Measurements from ENCODE around the gene TMC5. TPM values are rescaled to one million over a fixed set of nuclear protein-coding genes. Genes with fewer than 3 reads are reported as not detected.
"Not testable (repeated sequence)": the region's sequence is repeated elsewhere in the genome, so short reads cannot be mapped to it uniquely, and the experiment has no call there.

The TMC5 gene, protein sequence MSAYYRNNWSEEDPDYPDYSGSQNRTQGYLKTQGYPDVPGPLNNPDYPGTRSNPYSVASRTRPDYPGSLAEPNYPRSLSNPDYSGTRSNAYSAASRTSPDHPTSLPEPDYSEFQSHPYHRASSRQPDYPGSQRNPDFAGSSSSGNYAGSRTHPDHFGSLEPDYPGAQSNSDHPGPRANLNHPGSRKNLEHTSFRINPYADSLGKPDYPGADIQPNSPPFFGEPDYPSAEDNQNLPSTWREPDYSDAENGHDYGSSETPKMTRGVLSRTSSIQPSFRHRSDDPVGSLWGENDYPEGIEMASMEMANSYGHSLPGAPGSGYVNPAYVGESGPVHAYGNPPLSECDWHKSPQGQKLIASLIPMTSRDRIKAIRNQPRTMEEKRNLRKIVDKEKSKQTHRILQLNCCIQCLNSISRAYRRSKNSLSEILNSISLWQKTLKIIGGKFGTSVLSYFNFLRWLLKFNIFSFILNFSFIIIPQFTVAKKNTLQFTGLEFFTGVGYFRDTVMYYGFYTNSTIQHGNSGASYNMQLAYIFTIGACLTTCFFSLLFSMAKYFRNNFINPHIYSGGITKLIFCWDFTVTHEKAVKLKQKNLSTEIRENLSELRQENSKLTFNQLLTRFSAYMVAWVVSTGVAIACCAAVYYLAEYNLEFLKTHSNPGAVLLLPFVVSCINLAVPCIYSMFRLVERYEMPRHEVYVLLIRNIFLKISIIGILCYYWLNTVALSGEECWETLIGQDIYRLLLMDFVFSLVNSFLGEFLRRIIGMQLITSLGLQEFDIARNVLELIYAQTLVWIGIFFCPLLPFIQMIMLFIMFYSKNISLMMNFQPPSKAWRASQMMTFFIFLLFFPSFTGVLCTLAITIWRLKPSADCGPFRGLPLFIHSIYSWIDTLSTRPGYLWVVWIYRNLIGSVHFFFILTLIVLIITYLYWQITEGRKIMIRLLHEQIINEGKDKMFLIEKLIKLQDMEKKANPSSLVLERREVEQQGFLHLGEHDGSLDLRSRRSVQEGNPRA
- total RNA-seq (1 to 10 TPM in 1 of 9 donors, under 1 TPM in 2, not detected in 6; 0.27 to 3.7 (median 0.39) TPM), polyA plus RNA-seq (under 1 TPM in 1 of 3 donors, not detected in 2; 0.20 TPM)
- long read RNA-seq, donor 1 = 0 reads
- long read RNA-seq, donor 2 = 0 reads
- long read RNA-seq, donor 3 = 0 reads
- long read RNA-seq, donor 4 = 0 reads
- long read RNA-seq, donor 5 = 0 reads
- long read RNA-seq, donor 6 = 0 reads
- long read RNA-seq, donor 7, partial matches to known transcripts = 0 of 1 reads
- long read RNA-seq, donor 7, other reads (novel, unspliced or antisense) = 0 of 1 reads
- long read RNA-seq, donor 8 = 0 reads
- long read RNA-seq, donor 9 = 0 reads
- long read RNA-seq, donor 10 = 0 reads

DNA sequence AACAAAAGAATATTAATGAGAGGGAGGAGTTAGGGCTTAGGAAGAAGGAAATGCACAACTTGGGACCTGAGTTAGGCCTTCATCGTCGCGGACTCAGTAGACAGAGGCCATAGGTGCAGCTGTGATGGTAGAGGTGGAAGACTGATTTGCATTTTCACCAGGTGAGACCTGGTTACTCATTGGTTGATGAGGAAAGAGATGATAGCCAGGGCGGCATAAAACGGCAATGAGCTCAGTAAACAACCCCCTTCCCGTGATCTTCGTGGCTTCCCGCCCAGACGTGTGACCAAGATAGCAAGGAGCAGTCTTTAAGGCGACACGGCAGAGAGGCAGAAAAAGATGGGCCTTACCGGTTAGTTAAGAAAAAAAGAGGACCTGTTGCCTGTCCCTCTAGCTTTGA lies at the start of gene TMC5:
TMC5 (plus strand) TSS at position 244 of the 400 bp plus-strand sequence. CDS start 22,156 bp downstream, outside the sequence.
- Histone ChIP-seq H3K4me1 (replicated peaks in 1 of 2) (no peaks in the 10 kb centered on the region), H3K27ac (no peak within 1 kb of the TSS), H3K9me3 (replicated peaks in 1 of 3) (no peaks in the 10 kb centered on the region), H3K36me3 (replicated peaks in 1 of 2) (no peaks in the 10 kb centered on the region), H3K4me3 (no peak within 1 kb of the TSS), H3K27me3 (peaks cover 4% of the 10 kb centered on the region)
- TF ChIP-seq, protein P1, sequence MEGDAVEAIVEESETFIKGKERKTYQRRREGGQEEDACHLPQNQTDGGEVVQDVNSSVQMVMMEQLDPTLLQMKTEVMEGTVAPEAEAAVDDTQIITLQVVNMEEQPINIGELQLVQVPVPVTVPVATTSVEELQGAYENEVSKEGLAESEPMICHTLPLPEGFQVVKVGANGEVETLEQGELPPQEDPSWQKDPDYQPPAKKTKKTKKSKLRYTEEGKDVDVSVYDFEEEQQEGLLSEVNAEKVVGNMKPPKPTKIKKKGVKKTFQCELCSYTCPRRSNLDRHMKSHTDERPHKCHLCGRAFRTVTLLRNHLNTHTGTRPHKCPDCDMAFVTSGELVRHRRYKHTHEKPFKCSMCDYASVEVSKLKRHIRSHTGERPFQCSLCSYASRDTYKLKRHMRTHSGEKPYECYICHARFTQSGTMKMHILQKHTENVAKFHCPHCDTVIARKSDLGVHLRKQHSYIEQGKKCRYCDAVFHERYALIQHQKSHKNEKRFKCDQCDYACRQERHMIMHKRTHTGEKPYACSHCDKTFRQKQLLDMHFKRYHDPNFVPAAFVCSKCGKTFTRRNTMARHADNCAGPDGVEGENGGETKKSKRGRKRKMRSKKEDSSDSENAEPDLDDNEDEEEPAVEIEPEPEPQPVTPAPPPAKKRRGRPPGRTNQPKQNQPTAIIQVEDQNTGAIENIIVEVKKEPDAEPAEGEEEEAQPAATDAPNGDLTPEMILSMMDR (IDR thresholded peaks at IDR 0.05) = no peak
- TF ChIP-seq POLR2A (IDR thresholded peaks at IDR 0.05) = no peak
- 72 to 93% (median 77%) methylated on average over 12 of the region's 12 CpGs for WGBS, 4 donors
- DNase-seq = no peak
- intact Hi-C loops (cut with DNase I) = loop anchor here in 1 of 2 donors (10.0 kb wide), 1 partner anchor 57 kb away; no protein-coding TSS in a partner anchor

DNA sequence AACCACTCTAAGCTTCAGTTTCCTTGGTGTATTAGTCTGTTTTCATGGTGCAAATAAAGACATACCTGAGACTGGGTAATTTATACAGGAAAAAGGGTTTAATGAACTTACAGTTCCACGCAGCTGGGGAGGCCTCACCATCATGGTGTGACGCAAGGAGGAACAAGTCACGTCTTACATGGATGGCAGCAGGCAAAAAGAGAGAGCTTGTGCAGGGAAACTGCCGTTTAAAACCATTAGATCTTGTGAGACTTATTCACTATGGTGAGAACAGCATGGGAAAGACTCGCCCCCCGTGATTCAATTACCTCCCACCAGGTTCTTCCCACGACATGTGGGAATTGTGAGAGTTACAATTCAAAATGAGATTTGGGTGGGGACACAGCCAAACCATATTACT lies 45.1 kb upstream of the TMC5 start:
- not testable (repeated sequence) for H3K27me3 ChIP-seq; H3K9me3 ChIP-seq (replicated peaks in 1 of 3); H3K4me3 ChIP-seq; H3K4me1 ChIP-seq (replicated peaks in 1 of 2); H3K27ac ChIP-seq; H3K36me3 ChIP-seq (replicated peaks in 1 of 2); DNase-seq
- intact Hi-C loops (cut with DNase I) = loop anchor here (5.0 to 10.0 kb wide), 2 partner anchors 150 to 198 kb away; no protein-coding TSS in a partner anchor
- WGBS, 4 donors = 81 to 90% (median 82%) methylated on average over 7 of the region's 7 CpGs

DNA sequence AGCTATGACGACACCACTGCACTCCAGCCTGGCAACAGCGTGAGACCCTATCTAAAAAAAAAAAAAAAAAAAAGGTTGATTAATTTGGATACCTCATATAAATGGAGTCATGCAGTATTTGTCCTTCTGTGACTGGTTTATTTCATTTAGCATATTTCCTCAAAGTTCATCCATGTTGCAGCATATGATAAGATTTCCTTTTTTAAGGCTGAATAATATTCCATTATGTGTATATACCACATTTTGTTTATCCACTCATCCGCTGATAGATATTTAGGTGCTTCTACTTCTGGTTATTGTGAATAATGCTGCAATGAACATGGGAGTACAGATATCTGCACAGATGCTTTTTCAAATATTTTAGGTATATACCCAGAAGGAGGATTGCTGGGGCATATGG lies 43.3 kb upstream of the TMC5 start:
- DNase-seq = no peak
- Histone ChIP-seq H3K4me3 (no peak overlapping the region), H3K9me3 (replicated peaks in 1 of 3) (no peaks in the 10 kb centered on the region), H3K27ac (no peak overlapping the region), H3K27me3 (no peaks in the 10 kb centered on the region), H3K36me3 (replicated peaks in 1 of 2) (no peaks in the 10 kb centered on the region), H3K4me1 (replicated peaks in 1 of 2) (no peaks in the 10 kb centered on the region)
- 90 to 97% (median 94%) methylated on average over 3 of the region's 3 CpGs for WGBS, 4 donors
- TF ChIP-seq, protein P1 (IDR thresholded peaks at IDR 0.05) = no peak
- TF ChIP-seq POLR2A (IDR thresholded peaks at IDR 0.05) = no peak
- intact Hi-C loops (cut with DNase I) = loop anchor here (2.0 to 10.0 kb wide), 3 partner anchors 152 to 208 kb away; no protein-coding TSS in a partner anchor

DNA sequence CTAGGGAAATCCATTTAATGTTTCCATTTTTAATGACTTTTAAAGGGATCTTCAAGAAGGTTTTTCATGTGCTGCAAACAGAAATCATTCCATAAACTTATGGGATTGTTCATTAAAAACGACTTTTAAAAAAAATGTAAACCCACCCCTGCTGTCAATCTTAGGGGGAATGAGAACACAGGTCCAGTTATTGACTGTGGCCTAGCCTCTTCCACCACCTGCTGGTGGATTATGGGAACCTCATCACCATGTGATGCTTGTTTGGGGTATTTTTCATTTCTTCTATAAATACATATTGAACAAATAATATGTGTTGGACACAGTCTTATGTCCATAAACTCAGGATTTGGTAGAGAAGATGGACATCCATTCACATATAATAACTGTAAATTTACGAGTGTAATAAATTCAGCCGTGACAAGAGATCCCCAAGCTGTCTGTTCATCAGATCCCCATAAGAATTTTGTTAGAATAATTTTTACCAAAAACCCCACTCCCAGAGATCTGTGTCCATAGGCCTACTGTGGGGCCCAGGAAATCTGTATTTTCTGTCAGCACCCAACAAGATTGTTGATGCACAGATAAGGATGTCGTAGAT lies 42.0 kb upstream of the TMC5 start:
- intact Hi-C loops (cut with DNase I) = loop anchor here (2.0 to 10.0 kb wide), 4 partner anchors 201 to 289 kb away; no protein-coding TSS in a partner anchor
- peak; percentile 19 to 75 (median 35) for DNase-seq
- Histone ChIP-seq H3K9me3 (replicated peaks in 1 of 3) (no peaks in the 10 kb centered on the region), H3K36me3 (replicated peaks in 1 of 2) (no peaks in the 10 kb centered on the region), H3K4me3 (no peak overlapping the region), H3K4me1 (replicated peaks in 1 of 2) (no peaks in the 10 kb centered on the region), H3K27me3 (no peaks in the 10 kb centered on the region), H3K27ac (no peak overlapping the region)
- 30 to 43% (median 38%) methylated on average over 4 of the region's 4 CpGs for WGBS, 4 donors
- no peak for TF ChIP-seq POLR2A (IDR thresholded peaks at IDR 0.05)
- TF ChIP-seq, protein P1 (IDR thresholded peaks at IDR 0.05) = peak; percentile 90 to 98 (median 94)
